ENCODE results near the gene SRD5A2.
A peak's percentile ranks its signal among the peaks of the same experiment; 100 is the strongest.

SRD5A2 gene

DNA sequence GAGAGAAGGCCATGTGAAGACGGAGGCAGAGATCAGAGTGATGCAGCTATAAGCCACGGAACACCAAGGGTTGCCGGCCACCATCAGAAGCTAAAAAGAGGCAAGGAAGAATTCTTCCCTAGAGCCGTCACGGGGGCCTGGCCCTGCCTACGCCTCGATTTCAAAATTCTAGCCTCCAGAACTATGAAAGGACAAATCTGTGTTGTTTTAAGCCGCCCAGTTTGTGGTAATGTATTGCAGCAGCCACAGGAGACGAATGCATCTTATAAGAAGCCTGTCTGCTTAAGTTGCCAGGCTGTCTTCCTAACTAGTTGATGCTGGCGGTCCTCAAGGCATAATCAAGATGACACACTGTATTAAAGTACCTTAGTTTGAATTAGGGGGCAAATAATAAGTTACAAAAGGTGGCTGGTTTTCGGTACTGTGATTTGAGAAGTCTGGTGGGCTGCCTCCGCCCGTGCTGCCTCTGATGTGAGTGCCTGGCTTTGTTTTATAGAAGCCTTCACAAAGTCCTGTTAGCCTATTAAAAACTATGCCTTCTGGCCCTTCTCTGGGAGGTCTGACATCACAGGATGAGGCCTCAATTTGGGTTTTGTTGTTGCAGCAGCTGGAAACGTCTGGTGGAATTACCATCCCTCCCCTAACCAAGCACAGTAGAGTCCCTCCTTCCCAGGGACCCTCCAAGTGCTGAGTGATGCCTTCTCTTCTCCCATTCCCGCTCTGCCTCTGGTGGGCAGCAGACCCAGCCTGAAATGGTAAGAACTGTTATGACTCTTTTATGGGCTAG lies 53.6 kb downstream of the SRD5A2 start:
- H3K4me3 ChIP-seq (ENCODE audit: low read depth, low read length) = no peak overlapping the region
- no peak for DNase-seq (ENCODE audit: low read depth)
- TF ChIP-seq, protein P1, sequence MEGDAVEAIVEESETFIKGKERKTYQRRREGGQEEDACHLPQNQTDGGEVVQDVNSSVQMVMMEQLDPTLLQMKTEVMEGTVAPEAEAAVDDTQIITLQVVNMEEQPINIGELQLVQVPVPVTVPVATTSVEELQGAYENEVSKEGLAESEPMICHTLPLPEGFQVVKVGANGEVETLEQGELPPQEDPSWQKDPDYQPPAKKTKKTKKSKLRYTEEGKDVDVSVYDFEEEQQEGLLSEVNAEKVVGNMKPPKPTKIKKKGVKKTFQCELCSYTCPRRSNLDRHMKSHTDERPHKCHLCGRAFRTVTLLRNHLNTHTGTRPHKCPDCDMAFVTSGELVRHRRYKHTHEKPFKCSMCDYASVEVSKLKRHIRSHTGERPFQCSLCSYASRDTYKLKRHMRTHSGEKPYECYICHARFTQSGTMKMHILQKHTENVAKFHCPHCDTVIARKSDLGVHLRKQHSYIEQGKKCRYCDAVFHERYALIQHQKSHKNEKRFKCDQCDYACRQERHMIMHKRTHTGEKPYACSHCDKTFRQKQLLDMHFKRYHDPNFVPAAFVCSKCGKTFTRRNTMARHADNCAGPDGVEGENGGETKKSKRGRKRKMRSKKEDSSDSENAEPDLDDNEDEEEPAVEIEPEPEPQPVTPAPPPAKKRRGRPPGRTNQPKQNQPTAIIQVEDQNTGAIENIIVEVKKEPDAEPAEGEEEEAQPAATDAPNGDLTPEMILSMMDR (IDR thresholded peaks at IDR 0.05; ENCODE audit: low read depth, low read length, missing control alignments) = no peak

DNA sequence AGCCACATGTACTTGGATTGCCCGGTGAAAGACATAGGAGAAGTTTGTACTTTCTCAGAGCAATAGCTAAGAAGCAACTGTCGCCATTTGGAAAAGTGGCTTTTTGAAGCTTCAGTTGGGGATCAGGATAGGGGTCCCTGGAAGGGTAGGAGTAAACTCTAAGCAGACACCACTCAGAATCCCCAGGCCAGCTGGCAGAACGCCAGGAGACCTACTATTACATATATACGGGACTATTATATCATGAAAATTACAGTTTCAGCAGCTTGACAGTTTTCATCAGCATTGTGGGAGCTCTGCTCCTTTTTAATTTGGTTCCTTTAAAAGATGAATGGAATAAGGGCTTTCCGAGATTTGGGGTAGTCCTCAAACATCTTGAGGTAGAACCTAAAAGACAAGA lies 54.9 kb downstream of the SRD5A2 start:
- no peak overlapping the region for H3K4me3 ChIP-seq (ENCODE audit: low read depth, low read length)
- TF ChIP-seq, protein P1 (IDR thresholded peaks at IDR 0.05; ENCODE audit: low read depth, low read length, missing control alignments) = no peak
- no peak for DNase-seq (ENCODE audit: low read depth)

DNA sequence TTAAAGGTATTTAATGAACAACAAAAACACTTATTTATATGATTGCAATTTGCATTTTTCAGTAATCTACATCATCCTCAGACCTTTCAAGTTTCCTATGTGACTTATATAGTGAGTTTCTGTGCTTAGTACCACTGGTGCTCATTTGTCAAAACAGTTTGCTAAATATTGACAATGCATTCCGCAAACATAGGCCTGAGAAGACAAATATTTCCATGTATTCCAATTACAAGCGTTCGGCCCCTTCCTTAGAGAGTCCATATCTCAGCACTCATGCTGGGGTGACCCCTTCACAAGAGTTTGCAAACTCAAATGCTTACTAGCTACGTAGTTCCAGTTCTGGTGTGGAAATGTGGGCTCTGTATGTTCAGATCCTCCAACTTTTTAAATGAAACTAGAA lies 56.1 kb downstream of the SRD5A2 start:
- no peak overlapping the region for H3K4me3 ChIP-seq (ENCODE audit: low read depth, low read length)
- TF ChIP-seq, protein P1 (IDR thresholded peaks at IDR 0.05; ENCODE audit: low read depth, low read length, missing control alignments) = no peak
- DNase-seq (ENCODE audit: low read depth) = no peak

DNA sequence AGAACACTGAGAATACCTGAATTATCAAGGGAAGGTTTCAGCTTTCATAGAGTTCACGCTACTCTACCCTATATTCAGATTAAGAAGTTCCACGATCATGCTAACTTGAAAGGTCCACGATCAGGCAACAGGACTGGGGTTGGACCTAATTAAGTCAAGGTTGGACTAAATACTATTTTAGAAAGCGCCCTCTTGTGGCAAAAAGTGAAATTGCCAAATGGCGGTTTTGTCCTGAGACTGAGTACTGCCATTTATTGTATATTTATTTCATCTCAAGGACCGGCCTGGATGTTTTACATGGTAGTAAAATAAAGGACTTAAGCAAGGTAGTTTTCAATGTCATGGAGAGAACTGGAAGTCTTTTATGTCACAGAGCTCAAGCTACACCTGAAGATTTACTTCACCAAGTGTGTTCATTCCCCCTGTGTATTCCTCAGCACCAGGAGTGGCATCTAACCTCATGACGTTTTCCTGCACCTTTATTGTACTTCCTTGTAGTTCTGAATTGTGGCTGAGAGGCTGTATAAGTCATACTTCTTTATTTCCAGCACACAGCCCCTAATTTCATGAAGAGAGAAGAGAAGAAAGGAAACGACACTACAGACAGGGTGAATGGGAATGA lies 56.8 kb downstream of the SRD5A2 start:
- no peak overlapping the region for H3K4me3 ChIP-seq (ENCODE audit: low read depth, low read length)
- DNase-seq (ENCODE audit: low read depth) = peak; percentile 15
- TF ChIP-seq, protein P1 (IDR thresholded peaks at IDR 0.05; ENCODE audit: low read depth, low read length, missing control alignments) = peak; percentile 75

DNA sequence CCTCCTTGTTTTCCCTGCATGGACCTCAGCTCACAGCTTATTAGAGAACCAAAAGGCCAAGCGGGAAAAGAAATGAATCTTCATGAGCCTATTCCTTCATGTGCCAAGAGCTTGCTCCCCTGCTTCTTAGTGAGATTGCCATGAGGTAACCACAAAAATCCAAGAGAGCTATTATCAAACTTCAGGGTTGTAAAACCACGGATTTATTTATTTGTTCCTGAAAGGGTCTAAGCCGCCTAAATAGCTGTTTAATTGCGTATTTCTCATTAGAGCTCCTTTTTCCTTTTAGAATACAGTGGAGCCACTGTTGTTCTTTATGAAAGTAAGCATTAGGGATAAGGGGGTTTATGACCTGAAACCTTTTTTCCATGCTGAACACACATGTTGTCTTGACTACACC lies 58.0 kb downstream of the SRD5A2 start:
- no peak for DNase-seq (ENCODE audit: low read depth)
- TF ChIP-seq, protein P1 (IDR thresholded peaks at IDR 0.05; ENCODE audit: low read depth, low read length, missing control alignments) = no peak
- no peak overlapping the region for H3K4me3 ChIP-seq (ENCODE audit: low read depth, low read length)

DNA sequence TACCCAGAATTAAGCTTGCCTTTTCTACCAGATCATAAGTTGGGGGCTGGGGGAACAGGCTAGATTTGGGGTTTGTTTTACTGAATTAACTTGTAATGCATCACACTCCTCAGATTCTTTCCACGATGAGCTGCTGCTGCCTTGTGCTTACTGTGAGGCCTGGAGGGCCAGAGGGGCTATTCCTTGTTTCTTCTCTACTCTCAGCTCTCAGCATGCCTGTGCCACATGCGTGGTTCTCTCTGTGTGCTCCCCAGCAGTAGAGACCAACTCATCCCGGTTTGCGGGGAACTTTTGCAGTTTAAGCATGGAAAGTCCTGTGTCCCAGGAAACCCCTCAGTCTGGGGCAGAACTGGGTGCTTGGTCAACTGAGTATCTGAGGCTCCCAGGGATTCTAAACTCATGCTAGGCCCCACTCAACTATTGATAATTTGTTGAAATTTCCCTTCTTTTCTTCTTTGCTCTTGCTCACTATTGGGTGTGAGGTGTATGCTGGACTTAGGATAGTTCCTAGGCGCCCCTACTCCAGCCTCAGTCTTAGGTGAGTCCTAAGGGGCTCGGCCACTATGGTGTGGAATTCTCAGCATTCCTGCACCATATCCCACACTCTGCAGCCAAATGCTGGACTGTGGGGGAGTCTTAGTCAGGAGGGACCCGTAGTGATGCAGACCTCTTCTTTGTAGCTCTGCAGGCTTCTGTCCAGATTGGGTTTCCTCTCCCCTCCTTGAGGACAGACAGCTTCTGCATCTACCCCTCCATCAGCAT lies 63.1 kb downstream of the SRD5A2 start:
- no peak overlapping the region for H3K4me3 ChIP-seq (ENCODE audit: low read depth, low read length)
- no peak for DNase-seq (ENCODE audit: low read depth)
- TF ChIP-seq, protein P1 (IDR thresholded peaks at IDR 0.05; ENCODE audit: low read depth, low read length, missing control alignments) = no peak
